Dermis blood vessel endothelial cell (primary cell): ENCODE data around the gene RIBC2. TPM values are rescaled to one million over a fixed set of nuclear protein-coding genes. Genes with fewer than 3 reads are reported as not detected.
A peak's percentile ranks its signal among the peaks of the same experiment; 100 is the strongest.
"Not testable (repeated sequence)": the region's sequence is repeated elsewhere in the genome, so short reads cannot be mapped to it uniquely, and the experiment has no call there.

Experiments
- DNase-seq: peaks from one replicate; pipeline ENCODE4 v3.0.0; 2010
- total RNA-seq: library from RNA; depleted of rRNA; stranded (reverse); fragments of >200 nt; gene quantifications from 2 replicates; pipeline ENCODE4 v1.2.3, GENCODE V29; 2014

Gene RIBC2
- total RNA-seq: 0.34 and 1.3 TPM in 2 replicates

- peak; percentile 85 for DNase-seq
Observed at GRCh38 chr22:45413368-45414211, at the start of gene RIBC2, which contains the start of gene SMC1B. Gene RIBC2 (plus strand): TSS chr22:45413693. CDS start chr22:45413887, 194 bp downstream. Gene SMC1B (minus strand): TSS chr22:45413599. CDS start chr22:45413567, 32 bp downstream.

- no peak for DNase-seq
Observed at GRCh38 chr22:45366713-45367112, 46.8 kb upstream of the RIBC2 start.

- not testable (repeated sequence) for DNase-seq
Observed at GRCh38 chr22:45373592-45373991, 39.9 kb upstream of the RIBC2 start.

- DNase-seq: no peak
Observed at GRCh38 chr22:45376009-45376408, 37.5 kb upstream of the RIBC2 start.

- DNase-seq: no peak
Observed at GRCh38 chr22:45376703-45377102, 36.8 kb upstream of the RIBC2 start.

- DNase-seq: no peak
Observed at GRCh38 chr22:45381348-45381747, 32.1 kb upstream of the RIBC2 start.

- no peak for DNase-seq
Observed at GRCh38 chr22:45389546-45389945, 23.9 kb upstream of the RIBC2 start.

- peak; percentile 22 for DNase-seq
Observed at GRCh38 chr22:45397806-45398205, 15.7 kb upstream of the RIBC2 start.

- DNase-seq: no peak
Observed at GRCh38 chr22:45398214-45398613, 15.3 kb upstream of the RIBC2 start.

GRCh38 chr22:45399712-45400445 is 13.6 kb upstream of the RIBC2 start:
- no peak for DNase-seq

- DNase-seq: no peak
Observed at GRCh38 chr22:45402466-45402985, 11.0 kb upstream of the RIBC2 start.

GRCh38 chr22:45407793-45408192 is 5.7 kb upstream of the RIBC2 start:
- DNase-seq: no peak

GRCh38 chr22:45413013-45413367 is 503 bp upstream of the RIBC2 start:
- DNase-seq: no peak

GRCh38 chr22:45418056-45418769 is 4.7 kb downstream of the RIBC2 start:
- no peak for DNase-seq

GRCh38 chr22:45418770-45419138 is 5.3 kb downstream of the RIBC2 start:
- DNase-seq: no peak

GRCh38 chr22:45420011-45420410 is 6.5 kb downstream of the RIBC2 start:
- DNase-seq: no peak

GRCh38 chr22:45420539-45420938 is 7.0 kb downstream of the RIBC2 start:
- DNase-seq: no peak

- DNase-seq: no peak
Observed at GRCh38 chr22:45421349-45422055, 8.0 kb downstream of the RIBC2 start.

- no peak for DNase-seq
Observed at GRCh38 chr22:45422237-45422983, 8.9 kb downstream of the RIBC2 start.

- no peak for DNase-seq
Observed at GRCh38 chr22:45423524-45423923, 10.0 kb downstream of the RIBC2 start.

GRCh38 chr22:45424241-45424731 is 10.8 kb downstream of the RIBC2 start:
- DNase-seq: no peak
